Left ventricle myocardium inferior (tissue), 1 donor: ENCODE measurements around the gene GRWD1. TPM values are rescaled to one million over a fixed set of nuclear protein-coding genes. Genes with fewer than 3 reads are reported as not detected.
A peak's percentile ranks its signal among the peaks of the same experiment; 100 is the strongest.

ENCODE experiments used
- DNase-seq: peaks from one replicate; pipeline ENCODE4 v3.0.0-alpha.2; 2020
- H3K27ac ChIP-seq: fragments of 200-600 bp; replicated peaks from 2 replicates; pipeline ENCODE4 v1.8.0; 2021
- H3K27me3 ChIP-seq: fragments of 200-600 bp; 2 replicates; pipeline ENCODE4 v1.8.0; 2021; ENCODE audit warnings: low read depth
- H3K36me3 ChIP-seq: fragments of 200-600 bp; 2 replicates; pipeline ENCODE4 v1.8.0; 2021
- H3K4me1 ChIP-seq: fragments of 200-600 bp; 2 replicates; pipeline ENCODE4 v1.8.0; 2021
- H3K4me3 ChIP-seq: fragments of 200-600 bp; 2 replicates; pipeline ENCODE4 v1.8.0; 2021; ENCODE audit warnings: mild to moderate bottlenecking, moderate library complexity
- H3K9me3 ChIP-seq: fragments of 200-600 bp; replicated peaks from 2 replicates; pipeline ENCODE4 v1.8.0; 2021
- CTCF ChIP-seq: fragments of 200-600 bp; IDR thresholded peaks from 2 replicates; pipeline ENCODE4 v1.8.0; 2021; ENCODE audit warnings: antibody characterized with exemption, mild to moderate bottlenecking, borderline replicate concordance
- intact Hi-C: fragments of 100-400 bp; cut with micrococcal nuclease; formaldehyde crosslinking; loops from one replicate; pipeline ENCODE4 v1.11.0; 2022
- total RNA-seq: library from RNA; stranded (reverse); fragmentation: NEBNext Ultra II Directional; extraction: Animal tissue kit (Norgen Biotek cat#: 25700); gene quantifications from one replicate; pipeline ENCODE4 v1.2.1, GENCODE V29; 2021
- donor health status: DM: no; HTN: yes; CAD: no; lungs with severe emphysema.

GRWD1 gene
- total RNA-seq, 1 donor from 2014 or later, result 17.0 TPM

GRCh38 chr19:48469289-48469881 lies 23.6 kb downstream of the GRWD1 start, which contains the start of gene CYTH2:
CYTH2 (plus strand) TSS chr19:48469369; CDS start chr19:48469508, 139 bp downstream.
- DNase-seq, result peak; percentile 91
- H3K27ac ChIP-seq, result peak within 1 kb of the TSS; percentile 99
- H3K4me1 ChIP-seq, result peaks cover 33% of the 10 kb centered on the region
- no peaks in the 10 kb centered on the region for H3K9me3 ChIP-seq
- H3K36me3 ChIP-seq, result peaks cover 43% of the 10 kb centered on the region
- peak within 1 kb of the TSS; percentile 96 for H3K4me3 ChIP-seq
- H3K27me3 ChIP-seq, result no peaks in the 10 kb centered on the region
- TF ChIP-seq CTCF, result no peak
- intact Hi-C loops, result no loop called here

- Histone ChIP-seq H3K4me3 (peak overlapping the region; percentile 96), H3K36me3 (peaks cover 50% of the 10 kb centered on the region), H3K4me1 (peaks cover 33% of the 10 kb centered on the region), H3K27me3 (no peaks in the 10 kb centered on the region), H3K27ac (peak overlapping the region; percentile 99), H3K9me3 (no peaks in the 10 kb centered on the region)
- intact Hi-C loops, result no loop called here
- no peak for TF ChIP-seq CTCF
- no peak for DNase-seq
Observed at GRCh38 chr19:48469934-48470680, 24.3 kb downstream of the GRWD1 start.

- H3K9me3 ChIP-seq, result no peaks in the 10 kb centered on the region
- peak overlapping the region; percentile 99 for H3K27ac ChIP-seq
- TF ChIP-seq CTCF, result no peak
- H3K36me3 ChIP-seq, result peaks cover 57% of the 10 kb centered on the region
- H3K27me3 ChIP-seq, result no peaks in the 10 kb centered on the region
- intact Hi-C loops, result no loop called here
- peak overlapping the region; percentile 96 for H3K4me3 ChIP-seq
- peaks cover 33% of the 10 kb centered on the region for H3K4me1 ChIP-seq
- DNase-seq, result no peak
Observed at GRCh38 chr19:48470856-48471255, 25.1 kb downstream of the GRWD1 start.

- Histone ChIP-seq H3K4me1 (peaks cover 33% of the 10 kb centered on the region), H3K27me3 (no peaks in the 10 kb centered on the region), H3K27ac (no peak overlapping the region), H3K9me3 (no peaks in the 10 kb centered on the region), H3K4me3 (no peak overlapping the region), H3K36me3 (peaks cover 67% of the 10 kb centered on the region)
- intact Hi-C loops, result no loop called here
- no peak for TF ChIP-seq CTCF
- no peak for DNase-seq
Observed at GRCh38 chr19:48471836-48472235, 26.1 kb downstream of the GRWD1 start.

GRCh38 chr19:48473161-48473966 lies 27.6 kb downstream of the GRWD1 start:
- Histone ChIP-seq H3K27ac (no peak overlapping the region), H3K4me1 (peaks cover 28% of the 10 kb centered on the region), H3K27me3 (no peaks in the 10 kb centered on the region), H3K4me3 (no peak overlapping the region), H3K9me3 (no peaks in the 10 kb centered on the region), H3K36me3 (peaks cover 82% of the 10 kb centered on the region)
- intact Hi-C loops, result no loop called here
- TF ChIP-seq CTCF, result no peak
- DNase-seq, result no peak
